DMS 273 (cell line): ENCODE results near the gene AMIGO3.

Source experiments
- DNase-seq: peaks from one replicate; lab custom pipeline; 2025; ENCODE audit not compliant: unreplicated experiment; lab: John Stamatoyannopoulos, UW

Gene AMIGO3

DNA sequence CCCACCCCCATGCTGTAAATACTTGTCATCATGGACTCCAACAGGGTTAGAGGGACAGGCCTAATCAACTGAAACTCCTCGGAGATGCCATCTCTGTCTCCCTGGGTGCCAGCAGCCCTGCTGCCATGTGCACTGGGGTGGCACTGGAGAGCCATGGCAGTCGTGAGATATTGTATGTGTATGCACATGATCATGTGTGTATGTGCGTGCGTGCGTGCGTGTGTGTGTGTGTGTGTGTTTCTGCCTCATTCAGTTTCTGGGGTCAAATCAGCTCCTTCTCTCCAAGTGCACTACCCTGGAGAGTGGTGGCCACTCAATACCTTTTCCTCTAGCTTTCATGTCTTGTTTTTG lies 48.6 kb downstream of the AMIGO3 start:
- DNase-seq = no peak

DNA sequence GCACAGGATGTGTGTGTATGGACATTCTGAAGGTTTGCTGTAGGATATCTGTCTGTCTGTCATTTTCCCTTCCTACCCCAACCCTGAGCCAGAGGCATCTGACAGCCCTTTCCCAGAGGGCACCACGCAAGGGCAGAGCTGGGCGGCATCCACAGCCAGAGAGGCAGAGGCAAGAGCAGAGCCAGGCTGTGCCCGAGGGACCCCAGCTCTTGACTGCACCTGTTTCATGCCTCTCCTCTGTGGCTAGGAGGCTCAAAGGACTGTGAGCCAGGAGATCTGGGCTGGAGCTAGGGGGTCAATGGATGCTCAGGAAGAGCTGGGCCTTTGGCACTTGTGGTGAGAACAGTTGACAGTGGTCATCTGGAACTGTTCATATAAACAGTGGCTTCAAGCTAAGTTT lies 50.1 kb downstream of the AMIGO3 start:
- no peak for DNase-seq

- DNase-seq = no peak
These were observed 50.6 kb downstream of the AMIGO3 start for GRCh38 chr3:49668861-49669260.

GRCh38 chr3:49668414-49668797 lies 51.1 kb downstream of the AMIGO3 start:
- no peak for DNase-seq

GRCh38 chr3:49667701-49668413 lies 51.6 kb downstream of the AMIGO3 start:
- DNase-seq = no peak
